CD4-positive, alpha-beta T cell treated with Interleukin-6 for 4 hours (primary cell): ENCODE data around the gene KNCN.

Experiments used
- DNase-seq: peaks from one replicate; pipeline ENCODE4 v3.0.0-alpha.2; 2020; ENCODE audit warnings: mixed read lengths

KNCN gene

DNA sequence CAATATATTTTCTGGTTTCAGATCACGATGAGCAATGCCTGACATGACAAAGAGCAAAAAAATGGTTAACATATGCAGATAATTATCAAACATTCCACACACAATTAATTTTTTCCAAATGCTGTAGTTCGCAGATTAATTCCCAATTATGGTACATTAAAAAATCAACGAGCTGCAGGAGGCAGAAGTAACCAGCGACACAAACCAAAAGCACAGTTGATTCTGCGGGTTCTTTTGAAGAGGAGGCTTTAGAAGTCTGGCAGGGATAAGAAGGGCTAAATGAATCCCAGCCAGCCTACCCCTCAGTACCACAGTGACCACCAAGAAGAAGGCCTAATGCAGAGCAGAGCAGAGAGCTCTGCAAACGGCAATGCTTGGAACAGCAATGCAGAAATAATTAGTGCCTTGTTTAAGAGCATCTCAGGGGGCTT, 17.0 kb upstream of the KNCN start:
- DNase-seq = no peak

- no peak for DNase-seq
Observed at GRCh38 chr1:46563341-46563740, 11.9 kb upstream of the KNCN start.

DNA sequence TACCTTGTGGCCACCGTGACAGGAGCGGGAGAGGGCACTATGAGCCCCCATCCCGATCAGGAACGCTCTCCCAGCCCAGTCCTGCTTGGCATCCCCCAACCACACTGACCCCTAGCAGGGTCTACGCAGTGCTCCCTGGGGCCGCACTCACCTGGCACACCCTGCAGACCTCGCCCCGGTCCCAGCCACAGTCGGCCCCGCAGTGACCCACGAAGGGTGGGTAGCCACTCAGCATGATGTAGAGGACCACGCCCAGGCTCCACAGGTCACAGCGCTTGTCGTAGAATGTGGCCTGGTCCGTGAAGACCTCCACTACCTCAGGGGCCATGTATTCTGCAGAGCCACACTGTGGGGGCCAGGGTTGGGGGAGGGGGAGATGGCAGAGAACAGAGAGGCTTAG, 11.1 kb upstream of the KNCN start:
- DNase-seq = no peak

DNA sequence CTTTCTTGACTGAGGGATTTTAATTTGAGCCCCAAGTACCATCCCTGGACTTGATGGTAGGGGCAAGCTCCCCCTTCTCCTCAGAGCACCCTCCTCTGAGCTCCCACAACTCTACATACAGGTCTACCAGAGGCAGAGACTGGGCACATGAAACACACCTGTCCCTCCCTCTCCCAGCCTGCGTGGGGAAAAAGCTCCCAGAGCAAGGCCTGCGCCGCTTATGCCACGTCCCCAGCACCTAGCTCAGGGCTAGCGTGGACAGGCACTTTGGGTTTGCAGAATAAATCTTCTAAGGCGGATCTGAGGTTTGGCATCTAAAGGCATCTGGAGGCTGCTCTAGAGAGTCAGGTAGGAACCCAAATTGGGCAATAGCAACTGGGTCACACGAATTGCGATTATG, 7.5 kb upstream of the KNCN start:
- no peak for DNase-seq

- DNase-seq = no peak
Observed at GRCh38 chr1:46558141-46558963, 6.9 kb upstream of the KNCN start.

- no peak for DNase-seq
Observed at GRCh38 chr1:46557403-46557802, 6.0 kb upstream of the KNCN start.

DNA sequence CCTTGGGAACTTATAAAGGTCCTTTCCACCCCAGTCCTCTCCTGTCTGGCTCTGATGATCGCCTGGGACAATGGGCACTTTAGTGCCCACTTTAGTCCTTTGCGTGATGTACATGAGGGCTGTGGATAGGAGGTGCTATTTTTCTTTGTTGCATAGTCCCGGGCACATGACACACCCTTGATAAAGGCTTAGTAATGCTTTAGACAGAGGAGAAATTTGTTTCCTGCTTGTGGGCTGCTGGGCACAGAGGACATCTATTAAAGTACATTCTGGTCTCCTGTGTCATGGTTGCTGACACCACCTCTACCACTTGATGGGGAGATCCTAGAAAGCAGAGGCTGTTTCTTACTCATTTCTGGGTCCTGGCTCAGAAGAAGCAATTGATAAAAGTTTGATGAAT, 5.4 kb upstream of the KNCN start:
- DNase-seq = no peak

DNA sequence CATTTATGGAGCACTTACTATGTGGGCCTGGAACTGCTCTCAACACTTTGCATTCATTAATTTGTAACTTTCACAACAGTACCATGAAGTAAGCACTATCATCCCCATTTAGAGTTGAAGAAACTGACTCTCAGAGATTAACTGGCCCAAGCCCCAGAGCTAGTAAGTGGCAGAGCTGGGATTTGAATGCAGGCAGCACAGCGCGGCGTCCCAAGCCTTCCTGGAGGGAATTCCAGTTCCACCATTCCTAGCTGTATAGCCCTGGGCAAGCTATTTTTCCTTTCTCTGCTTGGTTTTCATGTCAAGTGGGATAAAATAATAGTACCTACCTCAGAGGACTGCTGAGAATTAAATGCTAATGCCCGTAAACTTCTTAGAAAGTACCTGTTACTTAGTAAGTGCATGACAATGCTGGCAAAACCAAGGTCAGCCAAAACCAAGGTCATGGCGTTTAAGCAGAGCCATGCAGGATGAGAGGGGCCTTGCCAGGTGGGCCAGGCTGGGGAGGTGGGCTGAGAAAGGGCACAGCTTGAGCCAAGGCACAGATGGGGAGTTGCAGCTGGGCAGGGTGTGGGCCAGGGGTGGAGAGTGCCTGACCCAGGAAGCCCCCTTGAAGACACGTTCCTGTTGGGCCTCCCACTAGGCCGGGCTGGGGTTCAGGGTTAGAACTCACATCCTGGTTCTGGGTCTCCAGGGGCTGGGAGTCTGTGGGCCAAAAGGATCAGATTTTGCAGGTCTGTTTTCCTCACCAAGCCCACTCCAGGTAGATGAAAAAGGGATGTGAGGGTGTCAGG, 4.6 kb upstream of the KNCN start:
- DNase-seq = no peak

DNA sequence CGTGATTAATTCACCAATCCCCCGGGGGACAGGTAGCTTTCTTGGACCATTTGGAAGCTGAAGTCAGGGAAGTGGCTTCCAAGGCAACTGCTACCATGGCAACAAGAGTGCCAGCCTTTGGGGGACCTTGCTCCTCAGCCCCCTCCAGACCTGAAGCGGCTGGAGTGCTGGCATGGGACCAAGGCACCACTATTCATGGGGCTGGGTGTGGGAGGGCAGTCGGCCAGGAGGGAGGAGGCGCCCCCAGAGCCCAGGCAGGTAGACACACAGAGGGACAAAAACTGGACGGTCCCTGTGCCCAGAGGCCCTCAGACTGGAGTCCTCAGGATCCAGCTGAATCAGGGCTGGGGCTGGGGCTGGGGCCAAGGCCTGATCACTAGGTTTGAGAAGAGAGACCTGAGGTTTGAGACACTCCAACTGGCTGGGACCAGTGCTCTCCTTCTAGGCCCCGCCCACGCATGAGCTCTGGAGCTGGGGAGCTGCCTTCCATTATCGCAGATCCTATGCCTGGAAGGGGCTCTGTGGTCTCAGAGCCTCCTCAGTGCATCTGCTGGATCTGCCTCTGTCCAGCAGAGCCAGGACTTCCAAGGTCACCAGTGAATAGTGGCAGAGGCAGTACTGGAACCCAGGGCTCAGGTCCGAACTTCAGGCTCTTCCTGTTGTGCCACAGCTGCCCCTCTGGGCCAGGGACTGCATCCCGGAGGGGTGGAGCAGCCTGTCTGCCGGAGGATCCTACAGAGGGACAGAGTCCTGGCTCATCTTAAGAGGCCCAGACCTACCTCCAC, 3.3 kb upstream of the KNCN start:
- no peak for DNase-seq

GRCh38 chr1:46554236-46554596, 2.8 kb upstream of the KNCN start:
- no peak for DNase-seq

GRCh38 chr1:46553506-46553905, 2.1 kb upstream of the KNCN start:
- DNase-seq = no peak

DNA sequence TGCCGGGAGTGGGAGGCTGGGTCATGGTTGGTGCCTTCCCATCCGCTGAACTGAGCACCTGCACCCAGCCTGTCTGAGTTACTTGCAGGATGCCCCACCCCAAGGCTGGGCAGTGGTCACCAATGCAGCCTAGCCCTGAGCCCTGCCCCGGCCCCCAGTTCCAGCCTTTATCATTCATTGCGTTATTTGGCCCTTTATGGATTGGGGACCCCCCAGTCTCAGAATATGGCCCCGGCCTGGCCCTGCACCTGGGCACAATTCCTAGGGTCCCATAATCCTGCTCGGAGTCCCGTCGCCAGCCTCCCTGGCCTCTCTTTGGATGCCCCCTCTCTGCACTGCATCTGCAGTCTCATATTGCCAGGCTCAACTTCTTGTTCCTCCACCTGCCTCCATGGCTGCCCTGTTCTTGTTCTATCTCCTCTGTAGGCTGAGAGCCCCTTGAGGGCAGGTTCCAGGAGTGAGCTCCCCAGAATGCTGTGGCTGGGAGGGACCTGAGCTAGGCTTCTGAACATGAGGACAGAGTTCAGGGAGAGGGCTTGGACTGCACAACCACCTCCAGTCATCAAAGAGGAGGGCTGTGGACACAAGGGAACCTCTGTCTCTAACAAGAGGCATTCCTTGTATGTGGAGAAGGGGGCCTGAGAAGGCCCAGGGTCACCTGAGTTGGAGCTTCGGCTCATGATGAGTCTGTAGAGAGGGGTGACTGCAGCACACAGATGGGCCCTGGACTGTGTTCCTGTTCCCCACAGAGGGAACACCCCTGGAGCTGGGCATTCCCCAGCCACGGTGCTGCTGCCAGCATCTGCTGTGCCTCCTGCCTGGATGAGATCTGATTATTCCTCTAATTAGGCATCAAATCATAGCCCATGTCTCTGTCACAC, 1.1 kb upstream of the KNCN start:
- DNase-seq = no peak

GRCh38 chr1:46550751-46551231, 656 bp downstream of the KNCN start:
- DNase-seq = no peak

DNA sequence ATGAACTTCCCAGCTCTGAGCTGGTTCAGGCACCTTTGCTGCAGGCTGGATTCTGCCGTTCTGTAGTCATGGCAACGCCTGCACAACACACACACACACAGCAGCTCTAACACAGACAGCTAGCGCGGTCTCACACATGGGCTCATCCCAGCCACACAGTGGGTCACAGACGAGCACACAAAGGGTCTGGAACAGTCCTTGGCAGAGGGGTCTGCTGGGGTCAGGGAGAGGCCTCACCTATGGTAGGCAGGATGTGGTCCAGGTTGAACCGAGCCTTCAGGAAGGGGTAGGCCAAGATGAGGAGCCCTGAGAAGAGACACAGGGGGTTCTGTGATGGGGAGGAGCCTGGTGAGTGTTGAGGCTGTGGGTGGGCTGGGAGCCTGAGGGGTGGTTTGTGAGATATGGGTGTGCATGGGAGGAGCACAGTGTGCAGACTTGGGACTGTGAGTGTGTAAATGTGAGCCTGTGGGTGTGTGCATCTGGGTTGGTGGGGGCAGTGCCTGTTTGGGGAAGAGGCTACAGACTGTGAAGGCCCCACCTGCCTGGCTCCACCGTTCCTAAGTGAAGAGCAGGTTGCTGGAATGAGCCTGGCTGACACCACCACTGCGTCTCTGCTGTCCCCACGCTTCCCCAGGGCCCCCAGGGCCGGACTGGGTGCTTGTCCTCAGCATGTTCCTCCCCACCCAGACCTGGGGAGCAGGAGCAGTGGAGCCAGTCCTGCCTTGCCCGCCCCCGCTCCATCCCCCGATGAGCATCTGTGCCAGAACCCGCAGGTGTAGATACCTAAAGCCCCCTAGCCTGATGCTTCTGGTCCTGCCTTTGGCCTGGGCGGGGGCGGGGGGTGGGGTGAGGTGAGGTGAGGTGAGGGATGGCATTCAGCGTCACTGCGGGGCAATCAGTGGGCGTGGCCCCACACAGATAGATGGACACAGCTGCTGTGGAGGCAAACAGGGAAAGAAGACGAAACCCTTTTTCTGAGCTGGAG, 1.5 kb downstream of the KNCN start:
- peak; percentile 8 for DNase-seq

DNA sequence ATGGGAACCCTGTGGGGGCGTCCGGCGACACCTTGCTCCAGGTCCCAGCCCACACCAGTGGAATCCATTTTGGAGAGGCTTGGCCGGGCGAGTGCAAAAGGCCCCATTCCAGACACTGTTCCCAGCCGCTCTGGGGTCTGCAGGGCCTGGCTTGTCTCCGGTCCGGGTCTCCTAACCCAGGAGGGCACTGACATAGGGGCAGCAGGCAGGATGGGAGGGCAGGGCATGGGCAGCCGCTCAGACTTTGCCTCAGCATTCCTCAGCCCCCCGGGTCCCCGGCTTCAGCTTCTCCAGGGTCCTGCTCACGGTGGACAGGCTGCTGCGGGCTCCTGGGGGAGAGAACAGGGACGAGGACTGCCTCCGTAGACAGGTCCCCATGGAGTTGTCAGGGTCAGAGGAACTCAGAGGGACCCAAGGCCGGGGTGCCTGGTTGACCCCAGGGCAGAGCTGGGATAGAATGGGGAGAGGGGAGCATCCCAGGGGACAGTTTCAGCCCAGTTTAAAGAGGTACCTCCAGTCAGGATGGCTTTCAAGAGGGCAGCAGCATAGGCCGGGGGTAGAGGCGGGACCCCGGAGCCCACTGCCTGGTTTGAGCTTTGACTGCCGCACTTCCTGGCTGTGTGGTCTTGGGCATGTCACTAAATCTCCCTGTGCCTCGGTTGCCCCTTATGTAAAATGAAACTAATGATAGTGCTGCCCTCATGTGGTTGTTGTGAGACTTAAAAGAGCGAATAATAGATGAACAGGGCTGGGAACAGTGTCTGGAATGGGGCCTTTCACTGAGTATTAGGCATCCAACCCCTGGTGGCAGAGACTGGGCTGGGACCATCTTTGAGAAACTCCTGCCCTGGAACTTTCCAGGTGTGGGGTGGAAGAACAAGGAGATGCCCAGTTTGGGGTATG, 3.7 kb downstream of the KNCN start:
- peak; percentile 17 for DNase-seq

DNA sequence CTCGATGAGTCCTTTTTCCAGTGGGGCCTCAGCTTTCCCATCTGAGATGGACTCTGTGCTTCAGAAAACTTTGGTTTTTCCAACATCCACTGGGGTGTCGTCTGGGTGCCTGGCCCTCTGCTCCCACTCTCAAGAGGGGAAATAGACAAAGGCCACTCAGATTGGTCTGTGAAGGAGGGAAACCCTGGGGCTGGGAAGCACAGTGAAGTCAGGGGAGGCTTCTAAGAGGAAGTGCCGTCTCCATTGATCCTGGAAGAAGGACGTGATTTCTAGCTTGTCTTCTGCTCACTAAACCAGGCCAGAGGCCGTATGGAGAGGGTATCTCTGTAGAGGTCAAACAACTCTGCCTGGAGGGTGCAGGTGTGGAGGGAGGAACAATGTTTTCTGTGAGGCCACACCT, 5.2 kb downstream of the KNCN start:
- no peak for DNase-seq

GRCh38 chr1:46545784-46546183, 5.7 kb downstream of the KNCN start:
- DNase-seq = no peak

- DNase-seq = no peak
Observed at GRCh38 chr1:46544561-46545240, 6.7 kb downstream of the KNCN start.
